ENCODE measurements around the gene CNNM3. TPM values are rescaled to one million over a fixed set of nuclear protein-coding genes. Genes with fewer than 3 reads are reported as not detected.

Gene CNNM3
- total RNA-seq, 1 donor: 15.6 TPM

- no peaks in the 10 kb centered on the region for H3K9me3 ChIP-seq (ENCODE audit: low read depth, low read length)
- H3K4me1 ChIP-seq (ENCODE audit: insufficient read depth, low read length): peaks cover 54% of the 10 kb centered on the region
- H3K4me3 ChIP-seq (ENCODE audit: low read length): peak overlapping the region; percentile 56
- peaks cover 22% of the 10 kb centered on the region for H3K27me3 ChIP-seq (ENCODE audit: insufficient read depth, low read length)
Observed at GRCh38 chr2:96869281-96869821, 53.3 kb downstream of the CNNM3 start.

GRCh38 chr2:96869822-96870625 lies 54.0 kb downstream of the CNNM3 start, which contains the start of gene SEMA4C:
SEMA4C (minus strand) TSS chr2:96870080; CDS start chr2:96867886, 2,194 bp downstream.
- Histone ChIP-seq H3K4me1 (ENCODE audit: insufficient read depth, low read length) (peaks cover 60% of the 10 kb centered on the region), H3K9me3 (ENCODE audit: low read depth, low read length) (no peaks in the 10 kb centered on the region), H3K4me3 (ENCODE audit: low read length) (peak within 1 kb of the TSS; percentile 56), H3K27me3 (ENCODE audit: insufficient read depth, low read length) (peaks cover 22% of the 10 kb centered on the region)

- Histone ChIP-seq H3K4me3 (ENCODE audit: low read length) (peak overlapping the region; percentile 56), H3K4me1 (ENCODE audit: insufficient read depth, low read length) (peaks cover 57% of the 10 kb centered on the region), H3K9me3 (ENCODE audit: low read depth, low read length) (no peaks in the 10 kb centered on the region), H3K27me3 (ENCODE audit: insufficient read depth, low read length) (peaks cover 22% of the 10 kb centered on the region)
Observed at GRCh38 chr2:96870626-96871255, 54.7 kb downstream of the CNNM3 start.

GRCh38 chr2:96872591-96873349 lies 56.7 kb downstream of the CNNM3 start:
- H3K4me3 ChIP-seq (ENCODE audit: low read length): no peak overlapping the region
- peaks cover 20% of the 10 kb centered on the region for H3K27me3 ChIP-seq (ENCODE audit: insufficient read depth, low read length)
- no peaks in the 10 kb centered on the region for H3K9me3 ChIP-seq (ENCODE audit: low read depth, low read length)
- peaks cover 36% of the 10 kb centered on the region for H3K4me1 ChIP-seq (ENCODE audit: insufficient read depth, low read length)

- Histone ChIP-seq H3K9me3 (ENCODE audit: low read depth, low read length) (no peaks in the 10 kb centered on the region), H3K4me3 (ENCODE audit: low read length) (no peak overlapping the region), H3K4me1 (ENCODE audit: insufficient read depth, low read length) (peaks cover 29% of the 10 kb centered on the region), H3K27me3 (ENCODE audit: insufficient read depth, low read length) (peaks cover 17% of the 10 kb centered on the region)
Observed at GRCh38 chr2:96873651-96874096, 57.6 kb downstream of the CNNM3 start.

GRCh38 chr2:96874198-96874831 lies 58.2 kb downstream of the CNNM3 start:
- Histone ChIP-seq H3K9me3 (ENCODE audit: low read depth, low read length) (no peaks in the 10 kb centered on the region), H3K4me1 (ENCODE audit: insufficient read depth, low read length) (peaks cover 29% of the 10 kb centered on the region), H3K4me3 (ENCODE audit: low read length) (no peak overlapping the region), H3K27me3 (ENCODE audit: insufficient read depth, low read length) (peaks cover 17% of the 10 kb centered on the region)

- Histone ChIP-seq H3K9me3 (ENCODE audit: low read depth, low read length) (no peaks in the 10 kb centered on the region), H3K4me1 (ENCODE audit: insufficient read depth, low read length) (peaks cover 22% of the 10 kb centered on the region), H3K4me3 (ENCODE audit: low read length) (no peak overlapping the region), H3K27me3 (ENCODE audit: insufficient read depth, low read length) (peaks cover 13% of the 10 kb centered on the region)
Observed at GRCh38 chr2:96875498-96876268, 59.6 kb downstream of the CNNM3 start.

GRCh38 chr2:96876269-96877041 lies 60.4 kb downstream of the CNNM3 start:
- H3K4me3 ChIP-seq (ENCODE audit: low read length): no peak overlapping the region
- no peaks in the 10 kb centered on the region for H3K9me3 ChIP-seq (ENCODE audit: low read depth, low read length)
- peaks cover 20% of the 10 kb centered on the region for H3K4me1 ChIP-seq (ENCODE audit: insufficient read depth, low read length)
- peaks cover 5% of the 10 kb centered on the region for H3K27me3 ChIP-seq (ENCODE audit: insufficient read depth, low read length)

GRCh38 chr2:96877042-96877451 lies 61.0 kb downstream of the CNNM3 start:
- Histone ChIP-seq H3K4me3 (ENCODE audit: low read length) (no peak overlapping the region), H3K27me3 (ENCODE audit: insufficient read depth, low read length) (peaks cover 4% of the 10 kb centered on the region), H3K4me1 (ENCODE audit: insufficient read depth, low read length) (peaks cover 20% of the 10 kb centered on the region), H3K9me3 (ENCODE audit: low read depth, low read length) (no peaks in the 10 kb centered on the region)

- H3K4me3 ChIP-seq (ENCODE audit: low read length): no peak overlapping the region
- peaks cover 20% of the 10 kb centered on the region for H3K4me1 ChIP-seq (ENCODE audit: insufficient read depth, low read length)
- no peaks in the 10 kb centered on the region for H3K9me3 ChIP-seq (ENCODE audit: low read depth, low read length)
- H3K27me3 ChIP-seq (ENCODE audit: insufficient read depth, low read length): peaks cover 3% of the 10 kb centered on the region
Observed at GRCh38 chr2:96877631-96878092, 61.6 kb downstream of the CNNM3 start.

GRCh38 chr2:96878171-96878570 lies 62.1 kb downstream of the CNNM3 start:
- H3K9me3 ChIP-seq (ENCODE audit: low read depth, low read length): no peaks in the 10 kb centered on the region
- no peak overlapping the region for H3K4me3 ChIP-seq (ENCODE audit: low read length)
- H3K27me3 ChIP-seq (ENCODE audit: insufficient read depth, low read length): no peaks in the 10 kb centered on the region
- peaks cover 20% of the 10 kb centered on the region for H3K4me1 ChIP-seq (ENCODE audit: insufficient read depth, low read length)

GRCh38 chr2:96878796-96879544 lies 62.9 kb downstream of the CNNM3 start:
- H3K4me3 ChIP-seq (ENCODE audit: low read length): no peak overlapping the region
- no peaks in the 10 kb centered on the region for H3K27me3 ChIP-seq (ENCODE audit: insufficient read depth, low read length)
- no peaks in the 10 kb centered on the region for H3K9me3 ChIP-seq (ENCODE audit: low read depth, low read length)
- peaks cover 12% of the 10 kb centered on the region for H3K4me1 ChIP-seq (ENCODE audit: insufficient read depth, low read length)

Measured in mononuclear cell (primary cell).